ENCODE measurements around the gene ADH1C.
"Not testable (repeated sequence)": the region's sequence is repeated elsewhere in the genome, so short reads cannot be mapped to it uniquely, and the experiment has no call there.

The ADH1C gene

GRCh38 chr4:99352602-99353537 is at the start of gene ADH1C:
Gene ADH1C, minus strand, starts transcription at chr4:99352746. Its CDS starts 71 bp downstream, at chr4:99352675.
- DNase-seq = no peak

GRCh38 chr4:99400831-99401230 is 48.3 kb upstream of the ADH1C start:
- DNase-seq = no peak

- DNase-seq = no peak
Observed at GRCh38 chr4:99399017-99399416, 46.5 kb upstream of the ADH1C start.

GRCh38 chr4:99395595-99396364 is 43.2 kb upstream of the ADH1C start:
- DNase-seq = no peak

- no peak for DNase-seq
Observed at GRCh38 chr4:99394896-99395295, 42.4 kb upstream of the ADH1C start.

- DNase-seq = no peak
Observed at GRCh38 chr4:99390055-99390454, 37.5 kb upstream of the ADH1C start.

GRCh38 chr4:99389606-99390005 is 37.1 kb upstream of the ADH1C start:
- no peak for DNase-seq

- no peak for DNase-seq
Observed at GRCh38 chr4:99383833-99384392, 31.4 kb upstream of the ADH1C start.

- no peak for DNase-seq
Observed at GRCh38 chr4:99383399-99383798, 30.9 kb upstream of the ADH1C start.

GRCh38 chr4:99382745-99383360 is 30.3 kb upstream of the ADH1C start:
- no peak for DNase-seq

GRCh38 chr4:99381588-99382175 is 29.1 kb upstream of the ADH1C start:
- DNase-seq = no peak

- DNase-seq = no peak
Observed at GRCh38 chr4:99379571-99379970, 27.0 kb upstream of the ADH1C start.

GRCh38 chr4:99378876-99379275 is 26.3 kb upstream of the ADH1C start:
- no peak for DNase-seq

GRCh38 chr4:99377341-99377740 is 24.8 kb upstream of the ADH1C start:
- DNase-seq = not testable (repeated sequence)

GRCh38 chr4:99372464-99372863 is 19.9 kb upstream of the ADH1C start:
- DNase-seq = not testable (repeated sequence)

- not testable (repeated sequence) for DNase-seq
Observed at GRCh38 chr4:99367817-99368216, 15.3 kb upstream of the ADH1C start.

GRCh38 chr4:99366491-99366890 is 13.9 kb upstream of the ADH1C start:
- DNase-seq = no peak

GRCh38 chr4:99362768-99363167 is 10.2 kb upstream of the ADH1C start:
- DNase-seq = no peak

- no peak for DNase-seq
Observed at GRCh38 chr4:99361899-99362275, 9.3 kb upstream of the ADH1C start.

GRCh38 chr4:99361268-99361898 is 8.8 kb upstream of the ADH1C start:
- no peak for DNase-seq

- no peak for DNase-seq
Observed at GRCh38 chr4:99359480-99360204, 7.1 kb upstream of the ADH1C start.

GRCh38 chr4:99357948-99358347 is 5.4 kb upstream of the ADH1C start:
- DNase-seq = no peak

All from GF-D8 (cell line).